Neuronal stem cell (in vitro differentiated cells): ENCODE results near the gene CD248.

ENCODE experiments used
- DNase-seq: peaks from one replicate; pipeline ENCODE4 v3.0.0-alpha.2; 2013; ENCODE audit warnings: low spot score
- H2AFZ ChIP-seq: one replicate; pipeline ENCODE4 v1.6.1; 2013; ENCODE audit warnings: mild to moderate bottlenecking, low read length, inconsistent platforms
- H2AK5ac ChIP-seq: 2 replicates; pipeline ENCODE4 v1.6.1; 2013; ENCODE audit warnings: low read depth, mild to moderate bottlenecking, inconsistent platforms, low read length, moderate library complexity, mixed read lengths
- H2BK120ac ChIP-seq: 2 replicates; pipeline ENCODE4 v1.6.1; 2013; ENCODE audit warnings: low read depth, mild to moderate bottlenecking, inconsistent platforms, low read length, moderate library complexity, mixed read lengths
- H2BK12ac ChIP-seq: one replicate; pipeline ENCODE4 v1.6.1; 2013; ENCODE audit warnings: low read length, inconsistent platforms
- H2BK15ac ChIP-seq: 2 replicates; pipeline ENCODE4 v1.6.1; 2013; ENCODE audit warnings: mild to moderate bottlenecking, low read length, inconsistent platforms, mixed read lengths
- H2BK5ac ChIP-seq: one replicate; pipeline ENCODE4 v1.6.1; 2013; ENCODE audit warnings: inconsistent platforms, mild to moderate bottlenecking, low read length, moderate library complexity
- H3K14ac ChIP-seq: one replicate; pipeline ENCODE4 v1.6.1; 2013; ENCODE audit warnings: low read length, inconsistent platforms
- H3K18ac ChIP-seq: 2 replicates; pipeline ENCODE4 v1.6.1; 2013; ENCODE audit warnings: low read length, inconsistent platforms
- H3K23ac ChIP-seq: 2 replicates; pipeline ENCODE4 v1.6.1; 2013; ENCODE audit warnings: low read depth, mild to moderate bottlenecking, mixed read lengths, low read length, inconsistent platforms; ENCODE audit not compliant: poor library complexity
- H3K27ac ChIP-seq: replicated peaks from 3 replicates; pipeline ENCODE4 v1.5.1; 2013; ENCODE audit warnings: low read length, inconsistent platforms
- H3K27me3 ChIP-seq, 3 experiments: 2 replicates each; pipeline ENCODE4 v1.6.1; 2013; ENCODE audit warnings: low read length in 3 of 3, mild to moderate bottlenecking in 2 of 3, inconsistent platforms in 1 of 3, low read depth in 1 of 3, mixed read lengths in 1 of 3, moderate library complexity in 1 of 3; ENCODE audit not compliant: control insufficient read depth in 3 of 3, insufficient read depth in 3 of 3
- H3K36me3 ChIP-seq, 2 donors: replicated peaks in 1 of 2; 2 replicates each; pipeline ENCODE4 v1.6.1; 2013; ENCODE audit warnings: low read length in 2 of 2; ENCODE audit not compliant: control insufficient read depth in 2 of 2, insufficient read depth in 2 of 2
- H3K4ac ChIP-seq: 2 replicates; pipeline ENCODE4 v1.6.1; 2013; ENCODE audit warnings: inconsistent platforms, mild to moderate bottlenecking, low read length, moderate library complexity
- H3K4me1 ChIP-seq, 2 donors: 1 replicate in 1 of 2; 2 replicates in 1 of 2; pipeline ENCODE4 v1.6.1; 2013; ENCODE audit warnings: low read length in 2 of 2, low read depth in 1 of 2; ENCODE audit not compliant: control insufficient read depth in 2 of 2, insufficient read depth in 1 of 2
- H3K4me2 ChIP-seq: one replicate; pipeline ENCODE4 v1.6.1; 2013; ENCODE audit warnings: mild to moderate bottlenecking, low read length, inconsistent platforms; ENCODE audit not compliant: insufficient read depth, poor library complexity, severe bottlenecking
- H3K4me3 ChIP-seq, 2 donors: 2 replicates each; pipeline ENCODE4 v1.5.1; 2013; ENCODE audit warnings: low read length in 2 of 2, mild to moderate bottlenecking in 2 of 2, inconsistent platforms in 1 of 2, moderate library complexity in 1 of 2
- H3K79me1 ChIP-seq: one replicate; pipeline ENCODE4 v1.6.1; 2013; ENCODE audit warnings: low read depth, mild to moderate bottlenecking, inconsistent platforms, low read length, moderate library complexity
- H3K9ac ChIP-seq: one replicate; pipeline ENCODE4 v1.6.1; 2013; ENCODE audit warnings: mild to moderate bottlenecking, low read depth, low read length, inconsistent platforms; ENCODE audit not compliant: poor library complexity
- H3K9me3 ChIP-seq, 2 donors: replicated peaks in 1 of 2; 2 replicates each; pipeline versions ENCODE3 to v1.6.1; 2013; ENCODE audit warnings: low read length in 2 of 2, mild to moderate bottlenecking in 2 of 2, inconsistent platforms in 1 of 2, low read depth in 1 of 2, mixed read lengths in 1 of 2, moderate library complexity in 1 of 2; ENCODE audit not compliant: control insufficient read depth in 2 of 2, insufficient read depth in 1 of 2
- H4K8ac ChIP-seq: one replicate; pipeline ENCODE4 v1.6.1; 2013; ENCODE audit warnings: low read depth, mild to moderate bottlenecking, inconsistent platforms, low read length, moderate library complexity
- H4K91ac ChIP-seq: one replicate; pipeline ENCODE4 v1.6.1; 2013; ENCODE audit warnings: low read length, low read depth, mild to moderate bottlenecking, inconsistent platforms; ENCODE audit not compliant: poor library complexity
- WGBS, 2 donors: extraction: QIAGEN DNeasy Blood & Tissue Kit; methylation state at CpG; one replicate each; pipeline ENCODE4 v1.1.7; 2013; ENCODE audit warnings: missing lambda C conversion rate in 2 of 2, mixed read lengths in 1 of 2; ENCODE audit not compliant: insufficient read length in 2 of 2, insufficient replicate concordance in 1 of 2; ENCODE audit errors: extremely low coverage in 2 of 2; 5-methylcytosine and 5-hydroxymethylcytosine counted together

Gene CD248

DNA sequence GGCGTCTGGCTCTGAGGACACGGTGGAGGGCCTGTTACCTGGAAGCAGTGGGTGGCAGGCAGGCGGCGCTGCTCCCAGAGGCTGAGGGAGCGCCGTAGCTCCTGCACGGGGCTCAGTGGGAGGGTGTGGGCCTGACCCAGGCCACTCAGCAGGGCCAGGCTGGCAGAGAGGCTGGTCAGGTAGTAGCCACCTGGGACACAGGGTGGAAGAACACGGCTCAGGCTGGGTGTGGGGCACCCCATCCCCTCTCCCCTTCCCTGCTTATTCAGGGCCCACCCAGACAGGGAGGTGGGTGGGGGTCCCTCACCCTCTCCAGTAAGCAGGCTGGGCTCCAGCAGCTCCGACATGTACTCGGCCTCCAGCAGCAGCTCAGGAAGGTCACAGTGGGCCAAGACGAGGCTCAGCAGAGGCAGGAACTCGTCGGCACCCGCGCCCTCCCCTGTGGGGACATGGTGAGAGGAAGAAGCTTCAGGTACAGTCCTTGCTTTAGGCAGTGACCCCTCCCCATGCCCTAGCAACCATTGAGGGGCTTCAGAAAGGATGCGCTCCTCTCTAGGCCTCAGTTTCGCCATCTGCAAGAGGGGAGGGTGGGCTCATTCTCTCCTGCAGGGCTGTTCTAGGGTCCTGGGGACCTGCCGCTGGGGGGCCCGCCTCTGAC is 16.5 kb upstream of the CD248 start:
- Histone ChIP-seq H2BK15ac (peak overlapping the region; percentile 1), H3K4me1 (peaks cover 18 to 28% of the 10 kb centered on the region in 2 donors), H3K4me2 (no peak overlapping the region), H4K91ac (no peak overlapping the region), H3K18ac (peak overlapping the region; percentile 51), H2BK5ac (no peak overlapping the region), H3K9me3 (no peaks in the 10 kb centered on the region), H2AK5ac (no peak overlapping the region), H3K4ac (no peak overlapping the region), H4K8ac (no peak overlapping the region), H3K79me1 (peaks cover 4% of the 10 kb centered on the region), H3K27ac (no peak overlapping the region), H2AFZ (no peak overlapping the region), H3K36me3 (peaks cover 5 to 8% of the 10 kb centered on the region in 2 donors), H3K27me3 (no peaks in the 10 kb centered on the region), H3K4me3 (peak overlapping the region in 1 of 2 donors; percentile 19), H3K14ac (no peak overlapping the region), H3K23ac (no peak overlapping the region), H2BK12ac (no peak overlapping the region), H2BK120ac (no peak overlapping the region), H3K9ac (peak overlapping the region; percentile 55)
- DNase-seq, result no peak
- WGBS, 2 donors, result no CpG with 5 or more reads among the region's 19 CpGs

DNA sequence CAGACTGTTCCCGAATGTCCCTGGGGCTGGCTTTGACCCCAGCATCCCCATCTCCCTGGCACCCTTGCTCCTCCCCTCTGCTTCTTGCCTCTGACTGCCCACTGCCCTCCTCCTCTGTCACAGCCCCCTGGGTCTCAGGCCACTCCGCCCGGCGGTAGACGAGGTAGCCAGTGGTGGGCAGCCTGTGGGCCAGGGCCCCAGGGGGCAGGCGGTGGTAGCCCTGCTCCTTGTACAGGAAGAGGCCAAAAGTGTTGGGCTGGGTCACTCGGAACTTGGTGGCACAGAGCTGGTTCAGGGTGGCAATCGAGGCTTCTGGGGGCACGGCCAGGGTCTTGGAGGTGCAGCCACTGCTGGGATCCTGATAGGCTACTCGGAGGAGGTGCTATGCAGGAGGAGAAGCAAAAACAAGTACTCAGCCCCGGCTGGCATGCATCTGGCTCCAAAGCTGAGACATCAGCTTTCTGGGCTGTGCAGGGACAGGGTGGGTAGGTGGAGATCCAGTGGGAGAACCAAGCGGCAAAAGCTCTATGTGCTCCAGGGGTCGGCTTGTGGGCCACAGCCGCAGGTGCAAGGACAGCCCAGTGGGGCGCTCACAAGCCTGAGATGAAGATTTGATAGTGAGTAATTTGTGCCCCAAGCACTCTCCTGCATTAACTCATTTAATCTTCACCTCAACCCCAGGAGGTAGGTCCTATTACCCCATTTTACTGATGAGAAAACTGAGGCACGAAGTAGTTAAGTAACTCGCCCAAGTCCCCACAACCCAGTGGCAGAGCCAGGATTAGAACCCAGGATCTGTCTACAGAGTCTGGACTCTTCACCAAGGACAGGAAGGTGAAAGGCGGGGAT is 15.8 kb upstream of the CD248 start:
- Histone ChIP-seq H3K27me3 (no peaks in the 10 kb centered on the region), H3K4me1 (peaks cover 18 to 34% of the 10 kb centered on the region in 2 donors)
- WGBS, 2 donors, result no CpG with 5 or more reads among the region's 18 CpGs

DNA sequence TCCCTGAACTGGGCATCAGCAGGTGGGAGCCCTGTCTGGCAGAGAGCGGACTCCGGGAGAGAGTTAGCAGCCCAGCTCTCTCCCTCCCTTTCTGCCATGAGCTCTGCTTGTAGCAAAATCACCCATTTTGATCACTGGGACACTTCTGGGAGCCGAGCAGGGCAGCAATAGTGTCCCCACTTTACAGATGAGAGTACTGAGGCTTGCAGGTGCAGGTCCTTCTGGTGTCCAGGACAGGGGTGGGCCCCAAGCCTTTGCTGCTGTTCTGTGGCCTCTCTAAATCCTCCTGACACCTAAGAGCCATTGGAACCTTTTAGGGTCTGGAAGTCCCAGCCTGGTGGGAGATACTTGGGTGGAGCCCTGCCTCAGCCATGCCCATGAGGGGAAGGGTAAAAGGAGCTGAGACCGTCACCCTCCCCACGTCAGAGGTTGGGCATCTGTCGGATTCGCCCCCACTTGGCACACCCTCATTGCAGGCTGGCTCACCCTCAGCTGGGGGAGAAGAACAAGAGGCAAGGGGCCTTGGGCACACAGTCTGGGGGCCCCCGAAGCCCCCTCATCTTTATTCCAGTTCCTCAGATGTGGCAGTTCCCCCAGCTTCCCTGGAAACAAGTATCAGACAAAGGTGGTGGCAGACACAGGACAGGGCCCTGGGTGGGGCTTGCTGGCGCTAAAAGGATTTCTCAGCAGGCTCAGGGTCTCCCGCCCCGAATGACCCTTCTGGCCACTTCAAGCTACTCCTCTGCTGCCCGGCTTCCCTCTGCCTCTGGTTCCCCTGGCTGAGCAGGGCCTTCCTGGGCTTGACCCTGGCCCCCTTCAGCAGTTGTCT is 14.9 kb upstream of the CD248 start:
- Histone ChIP-seq H2BK15ac (peak overlapping the region; percentile 45), H2BK120ac (no peak overlapping the region), H3K27ac (no peak overlapping the region), H3K4me1 (peaks cover 18 to 34% of the 10 kb centered on the region in 2 donors), H2AFZ (no peak overlapping the region), H3K79me1 (peaks cover 4% of the 10 kb centered on the region), H3K9me3 (no peaks in the 10 kb centered on the region), H2BK12ac (no peak overlapping the region), H3K27me3 (no peaks in the 10 kb centered on the region), H3K4me2 (no peak overlapping the region), H4K91ac (no peak overlapping the region), H3K36me3 (no peaks in the 10 kb centered on the region), H3K14ac (no peak overlapping the region), H3K9ac (no peak overlapping the region), H2BK5ac (no peak overlapping the region), H3K4ac (no peak overlapping the region), H3K18ac (no peak overlapping the region), H4K8ac (no peak overlapping the region), H3K4me3 (no peak overlapping the region), H3K23ac (no peak overlapping the region), H2AK5ac (peak overlapping the region; percentile 58)
- DNase-seq, result no peak
- WGBS, 2 donors, result no CpG with 5 or more reads among the region's 12 CpGs

More for the DNA sequence above, 15.8 kb upstream of the CD248 start:
- Histone ChIP-seq H3K9me3 (no peaks in the 10 kb centered on the region), H2AK5ac (no peak overlapping the region), H3K36me3 (peaks cover 3 to 4% of the 10 kb centered on the region in 2 donors), H2BK5ac (no peak overlapping the region), H3K9ac (no peak overlapping the region), H2BK12ac (no peak overlapping the region), H4K91ac (no peak overlapping the region), H3K23ac (no peak overlapping the region), H3K14ac (no peak overlapping the region), H4K8ac (peak overlapping the region; percentile 92), H3K18ac (no peak overlapping the region), H2BK120ac (no peak overlapping the region), H2AFZ (no peak overlapping the region), H3K4me2 (no peak overlapping the region), H3K27ac (no peak overlapping the region), H2BK15ac (peak overlapping the region; percentile 7), H3K4ac (no peak overlapping the region), H3K79me1 (peaks cover 4% of the 10 kb centered on the region), H3K4me3 (no peak overlapping the region)
- DNase-seq, result no peak
